Daoy (cell line): ENCODE results near the gene NTNG1. TPM values are rescaled to one million over a fixed set of nuclear protein-coding genes. Genes with fewer than 3 reads are reported as not detected.

Experiments used
- DNase-seq: peaks from one replicate; pipeline ENCODE4 v3.0.0-alpha.2; 2015; ENCODE audit warnings: low read depth
- total RNA-seq: library from RNA; depleted of rRNA; stranded (reverse); fragments of >200 nt; shearing (Covaris generic); gene quantifications from 2 replicates; pipeline ENCODE4 v1.2.3, GENCODE V29; 2014

NTNG1 gene
- total RNA-seq, 1 experiment from 2014 or later, result 3.4 TPM

DNA sequence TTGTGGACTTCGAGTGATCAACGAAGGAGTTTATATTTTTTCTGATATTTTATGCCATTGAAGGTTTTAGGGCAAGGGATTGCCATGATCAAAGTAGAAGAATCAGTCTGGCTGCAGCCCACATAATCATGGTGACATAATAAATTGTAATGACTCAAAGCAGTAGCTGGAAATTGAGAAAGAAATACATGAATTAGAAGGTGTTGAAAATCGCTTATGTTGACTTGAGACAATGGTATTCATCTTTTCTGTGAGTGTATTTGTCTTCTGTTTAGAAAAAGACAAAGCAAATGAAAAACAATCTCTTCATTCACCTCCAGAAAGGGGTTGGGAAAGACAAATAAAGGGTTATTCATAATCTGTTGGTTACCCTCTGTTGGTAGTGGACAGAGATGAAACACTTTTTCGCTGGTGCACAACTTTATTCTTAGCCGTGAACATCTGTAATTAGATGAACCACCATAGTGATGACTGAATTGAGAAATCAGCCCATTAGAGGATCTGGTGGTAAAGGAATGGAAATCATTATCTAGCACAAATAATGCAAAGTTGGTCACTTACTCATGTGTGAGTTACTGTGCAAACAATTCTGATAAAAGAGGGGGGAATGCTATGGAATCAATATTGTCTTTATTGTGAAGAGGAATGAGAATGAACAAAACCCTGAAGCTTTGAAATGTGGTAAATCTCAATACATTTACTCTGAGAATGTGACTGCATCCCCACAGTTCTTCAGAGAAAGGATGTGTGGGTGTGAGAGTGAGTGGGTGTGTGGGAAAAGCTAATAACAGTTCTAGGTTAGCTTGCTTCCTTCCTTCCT lies 121.8 kb downstream of the NTNG1 start:
- peak; percentile 51 for DNase-seq

DNA sequence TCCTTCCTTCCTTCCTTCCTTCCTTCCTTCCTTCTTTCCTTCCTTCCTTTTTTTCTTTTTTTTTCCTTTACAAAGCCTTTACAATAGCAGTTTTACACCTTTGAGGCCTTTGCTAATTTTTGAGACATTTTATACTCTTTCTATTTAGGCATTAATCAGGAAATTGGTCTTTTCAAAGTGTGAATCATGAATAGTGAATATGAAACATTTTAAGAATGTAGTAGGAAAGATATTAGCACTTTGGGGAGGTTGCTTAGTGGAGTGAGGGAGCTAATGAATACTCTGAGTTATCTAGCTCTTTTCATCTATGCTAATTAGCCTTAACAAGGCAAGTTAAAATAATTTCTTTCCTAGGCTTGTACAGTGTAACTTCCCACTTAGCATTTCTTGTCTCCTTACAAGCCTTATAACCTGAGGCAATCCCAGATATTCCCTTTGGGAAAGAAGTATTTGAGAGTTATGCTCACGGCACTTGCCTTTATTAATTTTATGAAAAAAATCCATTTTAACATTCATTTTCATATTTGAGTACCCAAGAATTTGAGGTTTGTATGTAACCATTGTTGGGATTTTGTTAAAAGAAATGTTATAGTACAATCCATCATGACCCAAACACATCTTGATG lies 122.6 kb downstream of the NTNG1 start:
- DNase-seq, result no peak

DNA sequence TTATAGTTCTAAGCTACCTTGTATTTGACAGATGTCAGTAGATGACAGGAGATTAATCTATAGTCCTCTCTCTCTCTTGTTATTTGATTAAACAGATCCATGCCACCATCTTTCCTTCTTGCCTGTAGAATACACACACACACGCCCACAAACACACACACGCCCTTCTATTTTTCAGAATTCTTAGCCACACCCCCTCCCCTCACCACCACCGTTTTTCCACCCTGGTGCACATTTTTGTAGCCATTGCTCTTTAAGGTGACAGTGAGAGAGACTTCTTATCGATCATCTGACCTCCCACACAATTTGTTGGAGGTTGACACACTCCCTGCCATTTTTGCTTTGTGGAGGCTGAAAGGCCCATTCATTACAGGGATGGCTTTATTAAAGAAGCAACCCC lies 123.2 kb downstream of the NTNG1 start:
- DNase-seq, result no peak

DNA sequence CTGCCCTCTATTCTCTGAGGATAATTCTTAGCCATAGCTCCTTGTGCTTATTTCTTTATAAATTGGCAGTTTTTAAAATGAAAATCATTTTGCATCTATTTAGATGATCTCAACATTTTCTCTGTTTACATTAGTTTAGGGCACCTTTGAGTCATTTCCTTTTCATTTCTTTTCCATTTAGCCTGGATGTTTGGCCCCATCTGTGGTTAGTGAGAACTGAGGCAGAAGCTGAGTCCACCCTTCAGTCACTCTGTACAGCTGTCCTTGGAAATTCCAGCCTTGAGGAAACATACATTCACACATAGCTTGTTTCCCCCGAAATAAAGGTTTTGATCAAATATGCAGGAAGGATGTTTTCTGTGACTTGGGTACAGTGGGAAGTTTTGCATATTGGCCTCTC lies 123.7 kb downstream of the NTNG1 start:
- peak; percentile 60 for DNase-seq

DNA sequence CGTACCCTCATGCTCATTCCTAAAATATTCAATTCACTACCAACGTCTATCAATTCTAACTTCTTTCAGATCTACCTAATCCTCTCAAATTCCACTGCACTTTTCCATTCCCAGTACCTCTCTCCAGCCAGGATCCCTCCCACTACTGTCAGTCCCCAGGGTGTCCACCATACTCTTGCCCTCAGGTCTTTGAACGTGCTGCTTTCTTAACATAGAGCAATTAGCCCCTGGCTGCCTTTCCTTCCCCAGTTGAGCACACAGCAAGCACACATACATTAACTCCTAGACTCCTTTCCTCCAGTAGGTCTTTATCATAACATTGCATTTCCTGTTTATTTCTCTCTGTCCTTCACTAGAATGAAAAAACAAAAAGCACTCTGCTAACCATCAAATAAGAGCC lies 126.7 kb downstream of the NTNG1 start:
- no peak for DNase-seq

GRCh38 chr1:107272321-107272720 lies 131.5 kb downstream of the NTNG1 start:
- no peak for DNase-seq

DNA sequence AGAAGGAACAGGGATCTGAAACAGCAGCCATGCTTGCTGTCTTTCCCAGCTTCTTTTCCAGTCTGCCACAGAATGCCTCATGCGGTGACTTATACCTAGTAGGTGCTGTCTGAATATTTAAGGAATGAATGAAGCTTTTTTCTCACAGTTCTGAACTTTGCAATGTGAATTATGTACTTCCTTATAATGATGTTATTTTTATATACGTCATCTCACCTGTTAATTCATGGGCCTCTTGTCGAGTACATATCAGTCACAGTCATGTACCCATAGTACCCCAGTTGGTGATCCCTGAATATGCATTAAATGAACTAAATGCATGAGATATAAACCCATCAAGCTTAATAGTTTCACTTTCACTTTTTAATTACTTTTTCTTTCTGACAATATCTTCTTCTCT lies 132.7 kb downstream of the NTNG1 start:
- DNase-seq, result peak; percentile 22

- no peak for DNase-seq
Observed at GRCh38 chr1:107274227-107274626, 133.4 kb downstream of the NTNG1 start.

- no peak for DNase-seq
Observed at GRCh38 chr1:107276247-107276646, 135.4 kb downstream of the NTNG1 start.

GRCh38 chr1:107277022-107277421 lies 136.2 kb downstream of the NTNG1 start:
- DNase-seq, result peak; percentile 47

DNA sequence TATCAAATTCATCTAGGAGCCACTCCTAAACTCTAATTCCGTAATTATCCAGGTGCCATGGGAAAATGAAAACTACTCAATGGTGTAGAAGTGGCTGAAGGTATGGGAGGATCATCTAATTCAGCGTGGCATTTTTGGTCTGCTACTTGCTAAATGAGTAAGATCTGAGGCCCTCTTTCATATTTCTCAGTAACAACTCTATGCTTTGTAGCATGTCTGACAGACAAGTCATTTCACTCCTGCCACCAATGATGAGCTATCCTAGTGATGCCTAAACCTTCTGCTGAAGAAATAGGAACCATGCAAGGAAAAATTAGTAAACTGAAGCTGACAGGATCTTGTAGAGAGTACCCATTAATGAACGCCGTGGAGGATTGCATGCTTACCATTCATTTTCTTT lies 145.3 kb downstream of the NTNG1 start:
- DNase-seq, result no peak

- DNase-seq, result no peak
Observed at GRCh38 chr1:107291987-107292386, 151.1 kb downstream of the NTNG1 start.

DNA sequence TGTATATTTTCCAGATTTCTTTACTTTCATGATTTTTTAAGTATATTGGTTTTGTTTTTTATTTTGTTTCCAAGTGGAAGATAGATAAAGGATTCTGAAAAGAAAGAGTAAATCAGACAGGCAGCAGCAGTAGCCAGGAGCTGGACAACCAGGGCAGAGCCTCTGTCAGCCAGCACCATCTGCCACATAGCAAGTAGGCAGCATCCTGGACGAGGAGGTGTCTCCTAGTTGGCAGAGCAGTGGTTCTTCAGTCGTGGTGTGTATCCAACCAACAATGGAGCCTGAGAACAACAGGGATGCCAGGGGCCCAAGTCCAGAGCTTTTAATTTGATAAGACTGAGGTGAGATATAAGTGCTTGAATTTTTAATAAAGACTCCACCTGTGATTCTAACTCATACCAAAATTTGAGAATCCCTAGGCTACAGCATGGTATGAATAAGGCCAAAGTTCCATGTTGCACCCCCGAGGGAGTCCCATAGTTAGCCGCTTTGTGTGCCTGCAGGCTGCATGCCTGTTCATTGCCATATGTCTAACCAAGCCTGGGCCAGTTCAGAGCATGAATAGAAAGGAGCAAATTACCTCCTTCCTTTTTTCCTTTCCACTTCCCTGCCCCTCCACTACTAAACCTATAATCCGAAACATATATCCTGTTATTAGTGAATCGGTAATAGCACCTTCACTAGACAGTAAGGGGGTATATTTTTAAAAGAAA lies 153.2 kb downstream of the NTNG1 start:
- DNase-seq, result no peak

GRCh38 chr1:107294686-107295085 lies 153.8 kb downstream of the NTNG1 start:
- DNase-seq, result no peak

GRCh38 chr1:107297681-107298080 lies 156.8 kb downstream of the NTNG1 start:
- no peak for DNase-seq

- no peak for DNase-seq
Observed at GRCh38 chr1:107298526-107298925, 157.7 kb downstream of the NTNG1 start.

GRCh38 chr1:107299521-107299920 lies 158.7 kb downstream of the NTNG1 start:
- DNase-seq, result no peak

DNA sequence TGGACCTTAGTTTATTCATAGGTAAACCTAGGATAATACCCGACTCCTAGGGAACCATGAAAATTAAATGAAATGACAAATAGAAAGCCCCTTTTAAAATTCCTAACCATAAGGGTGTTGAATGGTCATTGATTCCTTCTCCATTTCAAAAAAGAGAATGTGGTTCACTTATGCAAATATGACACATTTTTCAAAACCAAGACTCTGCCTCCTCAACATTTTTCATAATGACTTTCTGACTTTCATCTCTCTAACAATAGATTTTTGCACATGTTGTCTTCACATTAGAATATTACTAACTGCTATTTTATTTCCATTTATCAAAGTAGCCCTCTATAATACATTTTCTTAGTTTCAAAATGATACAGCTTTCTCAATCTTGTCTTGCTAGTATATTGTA lies 169.1 kb downstream of the NTNG1 start:
- DNase-seq, result no peak

DNA sequence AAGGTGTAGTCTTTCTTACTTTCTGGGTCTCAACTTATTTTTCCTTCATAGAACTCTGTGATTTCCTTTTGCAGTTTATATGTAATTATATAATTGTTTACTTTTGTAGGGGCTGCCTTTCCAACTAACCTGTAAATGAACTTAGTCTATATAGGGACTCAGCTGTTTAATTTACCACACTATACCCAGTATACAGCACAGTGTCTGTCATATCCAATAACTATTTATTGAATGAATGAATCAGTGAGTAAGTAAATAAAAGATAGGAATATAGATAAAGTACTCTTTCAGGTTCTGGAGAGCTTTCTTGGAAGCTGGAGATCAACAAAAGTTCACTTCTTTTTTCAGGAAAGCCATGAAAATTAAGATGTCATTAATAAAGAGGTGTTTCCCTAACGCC lies 174.8 kb downstream of the NTNG1 start:
- DNase-seq, result no peak

DNA sequence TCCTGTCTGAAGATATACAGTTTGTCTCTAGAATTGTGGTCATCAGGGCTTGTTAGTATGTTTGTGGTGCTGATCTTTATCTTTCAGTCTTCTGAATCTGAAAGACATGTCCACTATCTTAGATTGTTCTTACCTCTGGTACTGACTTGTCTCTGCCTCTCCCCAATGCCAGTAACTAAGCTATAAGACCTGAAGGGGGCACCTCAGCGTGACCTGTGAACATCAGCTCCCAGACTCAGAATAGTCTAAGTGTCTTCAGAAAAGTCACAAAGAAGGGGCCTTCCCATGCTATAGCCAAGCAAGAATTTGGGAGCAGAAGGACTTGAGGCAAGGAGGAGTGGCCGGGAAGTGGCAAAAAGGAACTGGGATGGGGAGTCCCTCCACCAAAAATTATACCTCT lies 178.1 kb downstream of the NTNG1 start:
- no peak for DNase-seq

GRCh38 chr1:107323784-107324183 lies 182.9 kb downstream of the NTNG1 start:
- DNase-seq, result no peak

- no peak for DNase-seq
Observed at GRCh38 chr1:107326824-107327445, 186.1 kb downstream of the NTNG1 start.
